Keratinocyte (primary cell): ENCODE measurements around the gene C10orf67. TPM values are rescaled to one million over a fixed set of nuclear protein-coding genes. Genes with fewer than 3 reads are reported as not detected.

Experiments used
- DNase-seq: peaks from one replicate; pipeline ENCODE4 v3.0.0-alpha.2; 2011; ENCODE audit warnings: low read depth, missing footprints, low spot score
- FAIRE-seq: peaks from 2 replicates; lab custom pipeline; 2011; peaks lifted over from hg19 to GRCh38; lab: Jason Lieb, UNC
- H2AFZ ChIP-seq: 2 replicates; pipeline ENCODE4 v1.6.0; 2012; ENCODE audit warnings: low read length, control low read depth, inconsistent platforms; ENCODE audit not compliant: control insufficient read depth
- H3K27ac ChIP-seq: 2 replicates; pipeline ENCODE4 v1.5.1; 2011; ENCODE audit warnings: low read length; ENCODE audit not compliant: control insufficient read depth, insufficient read depth
- H3K27me3 ChIP-seq: 3 replicates; pipeline ENCODE4 v1.6.0; 2011; ENCODE audit warnings: low read length; ENCODE audit not compliant: control insufficient read depth, insufficient read depth; ENCODE audit errors: extremely low read depth
- H3K36me3 ChIP-seq, 2 experiments: 2 replicates in 1 of 2; 3 replicates in 1 of 2; pipeline ENCODE4 v1.5.1; 2011; ENCODE audit warnings: low read length in 2 of 2, mild to moderate bottlenecking in 1 of 2; ENCODE audit not compliant: control insufficient read depth in 2 of 2, insufficient read depth in 2 of 2; ENCODE audit errors: extremely low read depth in 1 of 2
- H3K4me1 ChIP-seq: 3 replicates; pipeline ENCODE4 v1.5.1; 2011; ENCODE audit warnings: low read length; ENCODE audit not compliant: control insufficient read depth, insufficient read depth; ENCODE audit errors: extremely low read depth
- H3K4me2 ChIP-seq: 3 replicates; pipeline ENCODE4 v1.6.0; 2011; ENCODE audit warnings: low read depth, low read length; ENCODE audit not compliant: control insufficient read depth, insufficient read depth; ENCODE audit errors: extremely low read depth
- H3K4me3 ChIP-seq, 3 experiments: fragments of 200-600 bp in 1 of 3; sonication (generic) in 1 of 3; 2 replicates in 2 of 3; 3 replicates in 1 of 3; pipeline ENCODE4 v1.5.1; 2011 to 2016; ENCODE audit warnings: low read length in 3 of 3, mild to moderate bottlenecking in 3 of 3, control low read depth in 2 of 3, inconsistent platforms in 1 of 3, low read depth in 1 of 3, mixed read lengths in 1 of 3, mixed run types in 1 of 3, moderate library complexity in 1 of 3; ENCODE audit not compliant: control insufficient read depth in 2 of 3, insufficient read depth in 2 of 3; ENCODE audit errors: extremely low read depth in 1 of 3
- H3K79me2 ChIP-seq: 2 replicates; pipeline ENCODE4 v1.6.0; 2012; ENCODE audit warnings: low read length; ENCODE audit not compliant: control insufficient read depth, insufficient read depth
- H3K9ac ChIP-seq: 3 replicates; pipeline ENCODE4 v1.6.0; 2011; ENCODE audit warnings: low read length; ENCODE audit not compliant: control insufficient read depth, insufficient read depth; ENCODE audit errors: extremely low read depth
- H3K9me1 ChIP-seq: 3 replicates; pipeline ENCODE4 v1.6.0; 2011; ENCODE audit warnings: low read length; ENCODE audit not compliant: control insufficient read depth, insufficient read depth; ENCODE audit errors: extremely low read depth
- H3K9me3 ChIP-seq: 2 replicates; pipeline ENCODE4 v1.5.1; 2012; ENCODE audit warnings: low read depth, low read length; ENCODE audit not compliant: control insufficient read depth
- H4K20me1 ChIP-seq: 3 replicates; pipeline ENCODE4 v1.6.0; 2011; ENCODE audit warnings: low read length; ENCODE audit not compliant: control insufficient read depth, insufficient read depth; ENCODE audit errors: extremely low read depth
- CTCF ChIP-seq, 3 experiments: IDR thresholded peaks in 1 of 3; conservative IDR thresholded peaks in 1 of 3; optimal IDR thresholded peaks in 1 of 3; 2 replicates in 2 of 3; 3 replicates in 1 of 3; pipeline versions ENCODE3 to v1.5.1; 2011; ENCODE audit warnings: low read length in 3 of 3, mild to moderate bottlenecking in 3 of 3, moderate library complexity in 2 of 3, control low read depth in 1 of 3, inconsistent platforms in 1 of 3; ENCODE audit not compliant: insufficient read depth in 2 of 3; ENCODE audit errors: extremely low read depth in 1 of 3
- EZH2 ChIP-seq: IDR thresholded peaks from one replicate; pipeline ENCODE4 v1.6.1; 2012; ENCODE audit warnings: inconsistent platforms, mild to moderate bottlenecking, low read length, moderate library complexity
- dilution Hi-C: fragments of 300-500 bp; cut with MboI; formaldehyde crosslinking; loops from one replicate; pipeline ENCODE4 v1.7.0; 2020; ENCODE audit warnings: low sequenced_read_pairs; ENCODE audit not compliant: extremely low pct_ligation_motif_present
- polyA plus RNA-seq, 5 experiments: library from polyadenylated mRNA; depleted of rRNA in 3 of 5; stranded (reverse) in 3 of 5; stranded (forward) in 1 of 5; unstranded in 1 of 5; fragments of >200 nt; gene quantifications; 1 replicate in 1 of 5; 2 replicates in 3 of 5; 3 replicates in 1 of 5; pipeline versions ENCODE4 v1.2.1 to v1.2.3, GENCODE V29; 2011 to 2012; ENCODE audit warnings: missing spikeins in 2 of 5, low read depth in 1 of 5, low replicate concordance in 1 of 5

C10orf67 gene
- polyA plus RNA-seq, 1 donor (not counting 4 experiments of a cell fraction or from before 2014, with no cell fraction given), result 0.26 TPM

GRCh38 chr10:23341004-23341403, 3.6 kb downstream of the C10orf67 start:
- Histone ChIP-seq H3K4me1 (peaks cover 37% of the 10 kb centered on the region), H3K9me3 (no peaks in the 10 kb centered on the region), H3K9me1 (no peaks in the 10 kb centered on the region), H2AFZ (no peak overlapping the region), H3K9ac (no peak overlapping the region), H4K20me1 (no peaks in the 10 kb centered on the region), H3K4me3 (no peak overlapping the region), H3K79me2 (no peaks in the 10 kb centered on the region), H3K27ac (no peak overlapping the region), H3K4me2 (no peak overlapping the region), H3K36me3 (no peaks in the 10 kb centered on the region), H3K27me3 (no peaks in the 10 kb centered on the region)
- FAIRE-seq (no peak), DNase-seq (no peak)
- TF ChIP-seq CTCF (optimal IDR thresholded peaks at IDR 0.05 in 1 of 3, IDR thresholded peaks at IDR 0.05 in 1 of 3, conservative IDR thresholded peaks at IDR 0.05 in 1 of 3; ENCODE audit: extremely low read depth in 1 of 3, insufficient read depth in 2 of 3, low read length in 3 of 3) (no peak), EZH2 (no peak)
- dilution Hi-C loops, result no loop called here

- Histone ChIP-seq H3K9ac (no peak overlapping the region), H3K27me3 (no peaks in the 10 kb centered on the region), H4K20me1 (no peaks in the 10 kb centered on the region), H3K4me1 (peaks cover 32% of the 10 kb centered on the region), H3K4me3 (no peak overlapping the region), H3K27ac (no peak overlapping the region), H3K9me1 (no peaks in the 10 kb centered on the region), H2AFZ (no peak overlapping the region), H3K4me2 (no peak overlapping the region), H3K79me2 (no peaks in the 10 kb centered on the region), H3K36me3 (no peaks in the 10 kb centered on the region), H3K9me3 (no peaks in the 10 kb centered on the region)
- dilution Hi-C loops, result no loop called here
- DNase-seq (no peak), FAIRE-seq (no peak)
- no peak for TF ChIP-seq CTCF (optimal IDR thresholded peaks at IDR 0.05 in 1 of 3, IDR thresholded peaks at IDR 0.05 in 1 of 3, conservative IDR thresholded peaks at IDR 0.05 in 1 of 3; ENCODE audit: extremely low read depth in 1 of 3, insufficient read depth in 2 of 3, low read length in 3 of 3)
- no peak for TF ChIP-seq EZH2
Observed at GRCh38 chr10:23340354-23340753, 4.2 kb downstream of the C10orf67 start.
